Stimulated activated naive CD4-positive, alpha-beta T cell treated with Interleukin-2 at 50 U/mL for 16 hours (primary cell): ENCODE measurements around the gene COL2A1.

Experiments
- DNase-seq: peaks from one replicate; lab custom pipeline; 2025; lab: John Stamatoyannopoulos, UW

The COL2A1 gene

DNA sequence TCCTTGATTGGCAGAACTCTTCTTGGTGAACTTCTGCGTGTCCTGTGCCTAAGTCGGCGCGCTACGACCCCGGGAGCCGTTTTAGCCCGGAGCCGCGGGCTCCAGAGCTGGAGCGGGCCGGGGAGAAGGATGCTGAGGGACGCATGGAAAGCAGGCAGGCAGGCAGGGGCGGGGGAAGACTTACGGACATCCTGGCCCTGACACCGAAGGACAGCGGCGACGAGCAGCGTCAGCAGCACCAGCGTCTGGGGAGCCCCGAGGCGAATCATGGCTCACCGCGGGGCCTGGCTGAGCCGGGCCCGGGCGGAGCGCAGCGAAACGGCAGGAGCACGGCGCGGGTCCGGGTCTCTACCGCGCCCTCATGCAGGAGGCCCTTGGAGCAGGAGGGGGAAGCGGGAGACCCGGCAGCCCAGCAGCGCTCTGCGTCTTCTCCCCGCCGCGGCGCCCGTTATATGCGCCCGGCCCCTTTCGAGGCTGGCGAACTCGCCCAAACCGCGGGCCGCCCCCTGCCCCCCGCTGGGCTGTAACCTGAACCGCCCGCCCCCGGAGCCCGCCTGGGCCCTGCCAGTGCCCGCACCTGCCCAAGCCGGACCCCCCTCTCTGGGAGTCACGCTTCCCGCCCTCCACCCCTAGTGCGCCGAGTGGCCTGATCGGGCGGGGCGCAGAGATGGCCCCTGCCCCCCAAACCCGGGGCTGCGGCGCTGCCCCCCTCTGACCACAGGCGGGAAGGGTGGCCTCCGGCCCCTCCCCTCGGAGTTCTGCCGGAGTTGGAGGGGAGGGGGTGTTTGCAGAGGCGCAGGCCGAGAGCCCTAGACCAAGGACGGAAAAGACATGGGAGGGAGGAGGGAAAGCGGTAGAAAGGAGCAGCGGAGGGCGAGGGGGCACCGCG is at the start of gene COL2A1:
TSS of gene COL2A1 (minus strand) at position 424 of the 889 bp plus-strand sequence. CDS start at position 269, 155 bp downstream.
- DNase-seq = peak; percentile 18

- no peak for DNase-seq
Observed at GRCh38 chr12:48053883-48054282, 49.6 kb upstream of the COL2A1 start.

- no peak for DNase-seq
Observed at GRCh38 chr12:48053122-48053521, 48.8 kb upstream of the COL2A1 start.

- DNase-seq = no peak
Observed at GRCh38 chr12:48051681-48052080, 47.4 kb upstream of the COL2A1 start.

GRCh38 chr12:48050174-48050573 is 45.9 kb upstream of the COL2A1 start:
- no peak for DNase-seq

DNA sequence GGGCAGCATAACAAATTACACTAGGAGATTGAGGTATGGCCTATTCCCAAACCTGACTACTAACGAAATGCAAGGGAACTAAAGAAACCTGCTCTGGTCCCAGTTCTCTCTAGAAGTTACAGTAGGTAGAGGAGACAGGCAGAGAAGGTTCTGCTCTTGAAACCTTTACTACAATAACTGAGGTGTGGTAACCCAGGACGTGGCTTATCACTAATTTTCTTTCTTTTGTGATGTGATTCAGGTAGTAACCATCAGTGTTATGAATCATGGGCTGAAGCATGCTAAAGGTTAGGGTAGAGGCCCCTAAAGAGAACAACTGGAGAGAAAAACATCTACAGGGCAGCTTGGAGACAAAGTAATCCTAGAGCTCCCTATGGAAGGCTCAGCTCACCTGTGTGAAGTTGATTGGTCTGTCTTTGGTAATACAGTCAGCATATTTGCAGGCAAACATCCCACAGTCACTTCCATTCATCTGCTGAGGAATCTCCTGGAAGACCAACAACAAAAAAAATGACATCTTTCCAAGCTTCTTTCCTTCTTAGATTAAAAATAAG is 41.8 kb upstream of the COL2A1 start:
- no peak for DNase-seq

DNA sequence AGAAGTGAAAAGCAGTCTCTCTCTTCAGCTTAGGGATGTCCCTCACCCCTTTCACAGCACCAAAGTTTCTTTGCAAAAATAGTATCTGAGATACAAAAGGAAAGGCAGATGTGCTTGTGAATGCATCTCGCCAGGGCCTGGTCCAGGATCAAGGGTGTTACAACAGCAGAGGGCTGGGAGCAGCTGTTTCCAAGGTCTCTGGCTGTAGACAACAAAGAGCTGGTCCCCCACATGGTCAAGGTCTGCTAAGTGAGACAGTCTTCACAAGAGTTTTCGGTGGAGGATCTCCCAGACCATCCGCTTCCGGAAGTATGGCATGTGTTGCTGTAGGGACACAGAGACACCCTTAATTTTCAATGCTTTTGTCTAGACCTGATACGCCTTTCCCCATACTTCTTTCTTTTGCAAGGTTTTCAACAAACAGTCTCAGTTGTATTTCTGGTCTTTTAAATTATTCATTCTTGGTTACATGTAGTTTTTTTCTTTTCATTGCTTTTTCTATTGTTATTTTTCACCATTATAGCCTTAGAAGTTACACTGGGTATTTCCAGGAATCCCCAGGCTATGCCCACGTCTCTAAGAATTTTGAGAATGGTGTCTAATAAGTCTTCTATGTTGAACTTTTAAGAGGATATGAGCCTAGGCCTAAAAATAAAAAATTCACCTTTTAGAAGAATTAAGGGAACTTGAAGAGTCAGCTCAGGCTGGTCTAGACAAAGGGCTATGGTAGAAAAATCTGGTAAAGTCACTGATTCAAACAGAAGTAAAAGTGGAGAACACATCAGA is 41.0 kb upstream of the COL2A1 start:
- no peak for DNase-seq

DNA sequence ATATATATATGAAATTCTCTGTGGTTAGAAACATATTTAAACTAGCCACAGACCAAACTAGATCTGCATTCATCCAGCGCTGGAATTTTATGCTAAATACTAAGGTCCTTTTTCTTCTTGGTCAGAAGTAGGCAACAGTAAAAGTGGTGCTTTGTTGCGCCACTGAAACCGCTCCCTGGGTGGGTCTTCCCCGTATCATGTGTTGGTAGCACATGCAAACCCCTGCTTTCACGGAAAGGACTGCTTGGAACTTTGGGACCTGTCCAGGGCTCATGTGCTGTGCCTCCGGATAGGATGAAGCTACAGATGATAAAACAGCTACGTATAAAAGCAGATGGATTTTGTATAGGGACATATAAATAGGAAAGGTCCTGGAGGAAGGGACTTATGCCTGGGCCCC is 40.1 kb upstream of the COL2A1 start:
- DNase-seq = no peak

- no peak for DNase-seq
Observed at GRCh38 chr12:48043771-48044170, 39.5 kb upstream of the COL2A1 start.

GRCh38 chr12:48041591-48042423 is 37.5 kb upstream of the COL2A1 start:
- DNase-seq = no peak

GRCh38 chr12:48040354-48040753 is 36.1 kb upstream of the COL2A1 start:
- DNase-seq = no peak

DNA sequence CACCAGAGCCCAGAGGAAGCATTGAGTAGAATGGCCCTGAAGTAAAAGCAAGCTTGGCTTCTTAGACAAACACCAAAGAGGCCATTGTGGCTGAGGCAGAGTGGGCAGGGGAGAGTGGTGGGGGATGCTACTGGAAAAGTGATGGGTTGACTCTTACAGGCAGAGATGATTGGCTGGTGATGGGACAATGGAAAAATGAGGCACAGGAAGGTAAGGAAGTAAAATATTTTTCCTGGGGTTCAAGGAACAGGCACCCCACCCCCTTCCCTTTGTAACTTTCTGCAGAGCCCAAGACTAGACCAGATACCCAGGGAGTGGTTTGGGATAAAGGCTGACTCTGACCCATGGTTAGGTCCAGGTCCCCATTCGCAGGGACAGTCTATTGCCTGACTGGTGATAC is 34.9 kb upstream of the COL2A1 start:
- no peak for DNase-seq

DNA sequence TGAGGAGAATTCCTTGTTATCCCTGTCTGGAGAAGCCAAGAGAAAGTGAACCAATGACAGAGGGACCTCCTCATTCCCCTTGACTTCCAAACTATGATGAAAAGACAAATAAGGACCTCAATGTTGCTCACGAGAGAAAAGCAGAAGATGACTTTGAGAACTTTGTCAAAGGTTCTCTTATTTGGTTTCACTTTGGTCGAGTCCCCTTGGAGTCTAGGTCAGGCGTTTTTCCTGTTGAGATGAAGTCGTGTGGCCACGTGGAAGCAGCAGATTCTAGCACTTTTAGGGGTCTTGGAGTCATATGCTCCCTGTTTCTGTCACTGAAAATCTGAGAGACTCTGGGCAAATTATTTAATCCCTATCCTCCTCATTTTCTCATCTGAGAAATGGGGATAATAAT is 33.8 kb upstream of the COL2A1 start:
- no peak for DNase-seq

DNA sequence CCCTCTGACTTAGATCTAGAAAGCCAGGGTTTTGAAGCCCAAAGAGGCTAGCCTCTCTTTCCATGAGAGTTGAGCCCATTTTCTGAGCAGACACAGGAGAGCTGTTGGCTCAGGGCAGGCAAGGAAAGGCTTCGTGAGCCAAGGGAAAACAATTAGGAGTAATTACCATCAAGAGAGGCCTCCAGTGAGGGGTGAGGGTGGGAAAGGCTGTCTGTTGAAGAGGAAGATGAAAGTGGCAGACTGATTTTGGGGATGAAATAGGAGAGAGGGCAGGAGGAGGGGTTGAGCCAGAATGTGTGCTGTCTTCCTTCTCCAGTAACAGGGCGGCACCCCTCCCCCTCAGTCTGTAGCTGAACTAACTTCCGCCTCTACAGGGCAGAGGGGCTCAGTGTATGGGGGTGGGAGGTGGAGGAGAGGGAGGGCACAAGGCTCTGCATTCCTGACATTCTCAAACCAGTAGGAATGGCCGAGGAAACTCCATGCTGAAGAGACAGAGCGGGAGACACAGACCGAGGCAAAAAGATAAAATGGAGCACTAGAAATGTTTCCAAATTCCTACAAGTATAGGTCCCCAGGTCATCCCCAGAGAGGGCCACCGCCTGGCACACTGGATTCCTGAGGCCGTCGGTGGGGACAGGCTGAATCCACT is 33.1 kb upstream of the COL2A1 start:
- no peak for DNase-seq

DNA sequence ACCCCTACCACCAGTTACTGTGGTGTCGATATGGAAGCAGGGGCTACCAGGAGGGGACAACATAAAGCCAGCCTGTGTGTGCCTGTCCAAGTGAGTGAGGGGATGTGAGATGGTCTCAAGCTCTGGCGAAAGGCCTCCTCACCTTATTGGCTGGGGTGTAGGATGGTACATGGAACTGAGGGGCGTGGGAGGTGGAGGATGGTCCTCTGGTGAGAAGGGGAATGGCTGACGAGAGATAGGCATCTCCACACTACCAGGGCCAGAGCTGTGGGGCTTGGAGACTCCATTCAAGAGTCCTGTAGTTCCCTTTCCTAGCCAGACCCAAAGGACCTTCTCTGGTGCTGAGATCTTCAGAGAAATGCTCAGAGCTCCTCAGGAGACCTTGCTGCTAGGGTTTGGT is 32.5 kb upstream of the COL2A1 start:
- no peak for DNase-seq

- DNase-seq = no peak
Observed at GRCh38 chr12:48034835-48035805, 30.8 kb upstream of the COL2A1 start.

DNA sequence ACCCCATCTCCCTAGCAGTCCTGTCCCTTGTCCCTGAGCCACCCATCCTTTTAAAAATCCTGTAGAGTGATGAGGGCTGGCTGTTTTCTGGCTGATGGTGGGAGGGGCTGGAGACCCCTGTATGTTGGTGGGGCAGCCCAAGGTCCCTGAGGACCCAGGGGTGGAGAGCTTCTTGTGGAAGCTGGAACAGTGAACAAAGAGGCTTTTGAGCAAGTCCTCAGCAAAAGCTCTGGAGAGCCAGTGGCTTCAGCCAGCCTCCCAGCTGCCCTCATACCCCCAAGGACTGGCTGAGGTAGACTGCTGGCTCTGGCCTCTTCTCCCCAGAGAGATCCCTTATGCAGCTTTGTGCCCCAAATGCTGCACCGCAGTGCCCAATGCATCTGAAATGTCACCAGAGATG is 29.2 kb upstream of the COL2A1 start:
- no peak for DNase-seq

DNA sequence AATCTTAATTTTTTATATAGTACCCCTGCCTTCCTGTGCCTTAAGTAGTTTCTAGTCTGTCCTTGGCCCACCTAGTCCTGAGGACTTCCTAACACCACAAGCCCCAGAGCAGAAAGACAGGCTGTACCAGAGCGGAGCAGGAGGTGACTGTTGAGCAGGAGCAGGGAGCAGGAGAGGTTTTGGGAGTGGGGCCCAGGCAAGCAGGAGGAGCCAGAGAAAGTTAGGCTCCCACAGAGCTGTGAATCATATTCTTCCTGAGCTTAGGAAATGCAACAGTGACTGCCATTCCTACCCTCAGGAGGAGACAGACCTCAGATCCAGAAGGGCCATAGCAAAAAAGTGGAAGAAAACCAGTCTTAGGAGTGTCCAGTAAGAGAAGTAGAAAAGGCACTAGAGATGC is 28.3 kb upstream of the COL2A1 start:
- DNase-seq = no peak

- DNase-seq = no peak
Observed at GRCh38 chr12:48031135-48031960, 27.1 kb upstream of the COL2A1 start.
